ENCODE results near the gene GPBAR1. TPM values are rescaled to one million over a fixed set of nuclear protein-coding genes. Genes with fewer than 3 reads are reported as not detected.

GPBAR1 gene
- total RNA-seq, 6 donors from 2014 or later, result 0.33 to 6.4 (median 4.1) TPM

DNA sequence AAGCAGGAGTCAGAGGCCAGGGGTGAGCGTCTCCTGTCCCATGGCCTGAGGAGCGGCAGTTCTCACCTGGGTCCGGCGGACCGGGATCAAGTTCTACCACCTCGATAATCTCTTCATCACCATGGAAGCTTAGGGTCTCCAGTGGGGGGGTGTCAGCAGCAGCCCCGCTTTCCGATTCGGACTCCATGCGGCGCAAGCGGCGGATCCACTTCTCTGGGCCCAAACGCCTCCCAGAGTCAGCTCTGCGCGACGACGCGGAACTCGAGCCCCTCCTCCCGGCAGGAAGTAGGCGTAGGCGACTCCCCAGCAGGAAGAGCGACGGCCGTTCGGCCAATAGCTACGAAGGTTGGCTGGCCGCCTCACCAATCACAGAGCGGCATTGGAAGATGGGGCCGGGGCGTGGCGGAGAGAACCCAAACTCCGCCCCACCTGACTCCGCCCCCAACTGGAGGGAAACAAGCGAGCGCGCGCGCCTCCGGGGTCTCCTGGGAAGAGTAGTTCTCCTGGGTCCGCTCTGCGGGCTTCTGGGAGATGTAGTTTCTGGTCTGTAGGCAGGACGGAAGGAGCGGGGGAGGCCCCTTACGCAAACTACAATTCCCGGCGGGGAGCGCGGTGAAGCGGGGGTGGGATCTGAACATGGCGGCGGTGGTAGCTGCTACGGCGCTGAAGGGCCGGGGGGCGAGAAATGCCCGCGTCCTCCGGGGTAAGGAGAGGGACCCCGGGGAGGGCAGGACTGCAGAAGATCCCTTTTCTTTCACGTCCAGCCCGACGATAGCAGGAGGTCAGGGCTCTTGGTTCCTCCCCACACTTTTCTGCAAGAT lies 9.3 kb downstream of the GPBAR1 start, which contains the start of the genes AAMP and PNKD:
AAMP (minus strand) TSS at position 238 of the 821 bp plus-strand sequence; CDS start at position 187, 51 bp downstream.
PNKD (plus strand) TSS at position 620 of the 821 bp plus-strand sequence; CDS start at position 637, 17 bp downstream.
- peak within 1 kb of the TSS; percentile 69 to 82 (median 75) for H3K4me3 ChIP-seq
- H3K36me3 ChIP-seq, result peaks cover 16 to 53% (median 41%) of the 10 kb centered on the region in 4 donors
- DNase-seq, result peak; percentile 98 to 100
- peak; percentile 95 to 98 for ATAC-seq (ENCODE audit: low FRiP score in 2 of 2)
- WGBS, 2 donors, result 0% methylated on average over 25 to 41 of the region's 64 CpGs
- peak in 3 of 4 donors; percentile 33 to 85 (median 66) for TF ChIP-seq POLR2A (IDR thresholded peaks at IDR 0.05)
- TF ChIP-seq CTCF (IDR thresholded peaks at IDR 0.05), result peak in 4 of 6 experiments; percentile 17 to 51 (median 28)
- peak; percentile 74 to 86 for TF ChIP-seq POLR2AphosphoS5 (IDR thresholded peaks at IDR 0.05)
- peak in 1 of 4 donors; percentile 5 for TF ChIP-seq EP300 (IDR thresholded peaks at IDR 0.05)
- peak within 1 kb of the TSS; percentile 72 to 89 (median 80) for H3K27ac ChIP-seq
- peaks cover 42 to 61% (median 47%) of the 10 kb centered on the region in 4 donors for H3K4me1 ChIP-seq
- no peaks in the 10 kb centered on the region for H3K27me3 ChIP-seq
- no peaks in the 10 kb centered on the region for H3K9me3 ChIP-seq

GRCh38 chr2:218270721-218271486 lies 10.1 kb downstream of the GPBAR1 start:
- Histone ChIP-seq H3K36me3 (peaks cover 17 to 53% (median 42%) of the 10 kb centered on the region in 4 donors), H3K9me3 (no peaks in the 10 kb centered on the region), H3K4me1 (peaks cover 42 to 60% (median 48%) of the 10 kb centered on the region in 4 donors), H3K4me3 (peak overlapping the region; percentile 32 to 82 (median 72)), H3K27me3 (no peaks in the 10 kb centered on the region), H3K27ac (peak overlapping the region; percentile 29 to 88 (median 77))
- ATAC-seq (ENCODE audit: low FRiP score in 2 of 2), result no peak
- WGBS, 2 donors, result 6 to 8% methylated on average over 17 to 23 of the region's 23 CpGs
- TF ChIP-seq CTCF (IDR thresholded peaks at IDR 0.05), result no peak
- no peak for TF ChIP-seq EP300 (IDR thresholded peaks at IDR 0.05)
- TF ChIP-seq POLR2AphosphoS5 (IDR thresholded peaks at IDR 0.05), result no peak
- TF ChIP-seq POLR2A (IDR thresholded peaks at IDR 0.05), result no peak
- no peak for DNase-seq

DNA sequence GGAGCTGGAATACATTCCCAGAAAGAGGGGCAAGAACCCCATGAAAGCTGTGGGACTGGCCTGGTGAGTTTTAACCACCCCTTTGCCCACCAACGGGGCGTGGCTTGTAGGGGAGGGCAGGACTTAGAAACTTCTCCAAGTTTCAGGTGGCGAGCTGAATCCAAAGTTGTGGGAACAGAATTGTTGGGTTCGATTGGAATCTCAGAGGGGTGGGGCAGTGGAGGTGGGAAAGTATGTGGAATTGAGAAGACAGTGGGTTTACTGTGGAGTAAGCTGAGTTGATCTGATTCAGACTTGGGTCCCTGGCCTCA lies 10.6 kb downstream of the GPBAR1 start:
- peak overlapping the region in 3 of 4 donors; percentile 69 to 82 (median 75) for H3K4me3 ChIP-seq
- H3K4me1 ChIP-seq, result peaks cover 42 to 61% (median 48%) of the 10 kb centered on the region in 4 donors
- 49 to 55% methylated on average over 4 of the region's 4 CpGs for WGBS, 2 donors
- DNase-seq (no peak), ATAC-seq (ENCODE audit: low FRiP score in 2 of 2) (no peak)
- H3K36me3 ChIP-seq, result peaks cover 22 to 53% (median 42%) of the 10 kb centered on the region in 4 donors
- no peaks in the 10 kb centered on the region for H3K27me3 ChIP-seq
- peak overlapping the region; percentile 29 to 88 (median 77) for H3K27ac ChIP-seq
- H3K9me3 ChIP-seq, result no peaks in the 10 kb centered on the region
- TF ChIP-seq POLR2A (IDR thresholded peaks at IDR 0.05) (no peak), EP300 (IDR thresholded peaks at IDR 0.05) (no peak), CTCF (IDR thresholded peaks at IDR 0.05) (no peak), POLR2AphosphoS5 (IDR thresholded peaks at IDR 0.05) (no peak)

DNA sequence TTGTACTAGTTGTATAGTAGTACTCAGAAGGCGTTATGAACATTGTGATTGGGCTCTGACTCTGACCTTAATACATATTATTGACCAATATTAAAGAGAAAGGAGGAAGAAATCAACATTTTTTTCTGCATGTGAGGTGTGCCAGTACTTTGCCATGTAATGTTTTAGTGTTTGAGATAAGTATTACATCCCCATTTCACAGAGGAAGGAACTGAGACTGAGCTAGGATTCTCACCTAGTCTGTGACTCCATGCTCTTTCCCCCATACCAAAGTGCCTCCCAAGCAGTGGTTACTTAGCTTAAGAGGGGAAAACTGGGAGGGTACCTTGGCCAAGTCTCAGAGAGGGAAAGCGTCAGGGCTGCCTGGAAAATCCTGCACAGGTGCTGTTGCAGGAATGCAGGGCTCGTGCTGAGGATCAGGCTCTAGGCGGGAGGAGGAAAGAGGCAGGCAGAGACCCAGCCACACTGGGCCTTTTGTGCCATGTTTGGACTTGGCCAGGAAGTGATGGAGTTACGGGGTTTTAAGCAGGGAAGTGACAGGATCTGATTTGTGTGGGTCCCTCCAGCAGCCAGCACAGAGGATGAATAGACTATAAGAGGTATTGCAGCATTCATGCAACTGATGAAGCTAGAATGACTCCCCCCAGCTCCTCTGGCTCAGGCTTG lies 11.2 kb downstream of the GPBAR1 start:
- peaks cover 27 to 53% (median 42%) of the 10 kb centered on the region in 4 donors for H3K36me3 ChIP-seq
- H3K4me1 ChIP-seq, result peaks cover 42 to 65% (median 48%) of the 10 kb centered on the region in 4 donors
- TF ChIP-seq POLR2AphosphoS5 (IDR thresholded peaks at IDR 0.05) (no peak), POLR2A (IDR thresholded peaks at IDR 0.05) (no peak), CTCF (IDR thresholded peaks at IDR 0.05) (no peak)
- DNase-seq (no peak), ATAC-seq (ENCODE audit: low FRiP score in 2 of 2) (no peak)
- H3K27me3 ChIP-seq, result no peaks in the 10 kb centered on the region
- WGBS, 2 donors, result 53 to 59% methylated on average over 5 of the region's 5 CpGs
- H3K9me3 ChIP-seq, result no peaks in the 10 kb centered on the region
- peak overlapping the region in 3 of 4 donors; percentile 76 to 88 (median 78) for H3K27ac ChIP-seq
- peak overlapping the region in 1 of 4 donors; percentile 69 for H3K4me3 ChIP-seq

All from upper lobe of left lung (tissue), 6 donors.